ENCODE measurements around the gene MARCO.

GRCh38 chr2:118902266-118903028 is 39.5 kb upstream of the MARCO start:
- TF ChIP-seq CTCF (IDR thresholded peaks at IDR 0.05; ENCODE audit: control extremely low read depth in 1 of 3, insufficient read depth in 1 of 3, low read depth in 1 of 3, low read length in 3 of 3) = no peak
- TF ChIP-seq POLR2A (IDR thresholded peaks at IDR 0.05; ENCODE audit: control extremely low read depth in 1 of 2, low read depth in 2 of 2, low read length in 2 of 2) = no peak
- TF ChIP-seq CHD1 (IDR thresholded peaks at IDR 0.05; ENCODE audit: low read depth, low read length) = no peak
- no peak for TF ChIP-seq SRF (IDR thresholded peaks at IDR 0.05; ENCODE audit: low read depth, low read length)
- TF ChIP-seq SIN3A (conservative IDR thresholded peaks at IDR 0.05 in 1 of 2, IDR thresholded peaks at IDR 0.05 in 1 of 2; ENCODE audit: low read depth in 1 of 2, low read length in 2 of 2) = no peak
- no peak for TF ChIP-seq EP300 (IDR thresholded peaks at IDR 0.05; ENCODE audit: borderline replicate concordance in 1 of 2, low read depth in 2 of 2, low read length in 2 of 2)
- TF ChIP-seq MAFK (IDR thresholded peaks at IDR 0.05; ENCODE audit: low read depth, low read length) = no peak
- TF ChIP-seq HDAC2 (IDR thresholded peaks at IDR 0.05; ENCODE audit: borderline replicate concordance in 1 of 2, low read depth in 2 of 2, low read length in 2 of 2) = no peak

Data from H1 (cell line).